K562 (cell line): Measurements from ENCODE around the gene CD300C. TPM values are rescaled to one million over a fixed set of nuclear protein-coding genes. Genes with fewer than 3 reads are reported as not detected.

Experiments
- HNRNPLL ChIP-seq: fragments of 200-400 bp; formaldehyde crosslinking; IDR thresholded peaks from 2 replicates; pipeline ENCODE4 v1.6.1; 2017; ENCODE audit warnings: low read length, low read depth, mild to moderate bottlenecking; ENCODE audit not compliant: poor library complexity, severe bottlenecking
- ZNF318 ChIP-seq, 2 experiments: fragments of 450-650 bp; IDR thresholded peaks; 2 replicates each; pipeline ENCODE4 v1.6.1; 2016; ENCODE audit warnings: mild to moderate bottlenecking in 2 of 2, borderline replicate concordance in 1 of 2, low read depth in 1 of 2, moderate library complexity in 1 of 2
- polyA plus RNA-seq, 8 experiments: library from polyadenylated mRNA; depleted of rRNA in 4 of 8; stranded (reverse) in 5 of 8; unstranded in 3 of 8; fragments of >200 nt; fragmentation: Nextera tagmentation in 2 of 8; fragmentation: Illumina TruSeq in 1 of 8; extraction: Ambion mirVana in 2 of 8; extraction: Trizol in 1 of 8; gene quantifications; 2 replicates each; pipeline versions ENCODE4 v1.2.1 to v1.2.3, GENCODE V29; 2011 to 2014; ENCODE audit warnings: inconsistent platforms in 1 of 8, missing spikeins in 1 of 8
- total RNA-seq, 7 experiments: library from RNA; depleted of rRNA in 6 of 7; stranded (reverse); fragments of >200 nt in 6 of 7; fragmentation: Illumina TruSeq in 2 of 7; extraction: Trizol in 2 of 7; gene quantifications; 2 replicates each; pipeline versions ENCODE4 v1.2.1 to v1.2.3, GENCODE V29; 2011 to 2021; ENCODE audit warnings: low replicate concordance in 1 of 7

Gene CD300C
- total and polyA plus RNA-seq, 9 of the 15 experiments (the other 6 are each of a cell fraction or from before 2014, with no cell fraction given), result 0.04 to 0.16 (median 0.07) TPM; not detected in 6

GRCh38 chr17:74592087-74592990 is 46.4 kb upstream of the CD300C start, which contains the start of gene CD300LD (continued):
- TF ChIP-seq ZNF318 (IDR thresholded peaks at IDR 0.05; ENCODE audit: borderline replicate concordance in 1 of 2, low read depth in 1 of 2), result no peak
- TF ChIP-seq HNRNPLL, result no peak
